ENCODE measurements around the gene FAM237B. TPM values are rescaled to one million over a fixed set of nuclear protein-coding genes. Genes with fewer than 3 reads are reported as not detected.
"Not testable (repeated sequence)": the region's sequence is repeated elsewhere in the genome, so short reads cannot be mapped to it uniquely, and the experiment has no call there.

FAM237B gene
- total RNA-seq, 1 experiment from 2014 or later = not detected

DNA sequence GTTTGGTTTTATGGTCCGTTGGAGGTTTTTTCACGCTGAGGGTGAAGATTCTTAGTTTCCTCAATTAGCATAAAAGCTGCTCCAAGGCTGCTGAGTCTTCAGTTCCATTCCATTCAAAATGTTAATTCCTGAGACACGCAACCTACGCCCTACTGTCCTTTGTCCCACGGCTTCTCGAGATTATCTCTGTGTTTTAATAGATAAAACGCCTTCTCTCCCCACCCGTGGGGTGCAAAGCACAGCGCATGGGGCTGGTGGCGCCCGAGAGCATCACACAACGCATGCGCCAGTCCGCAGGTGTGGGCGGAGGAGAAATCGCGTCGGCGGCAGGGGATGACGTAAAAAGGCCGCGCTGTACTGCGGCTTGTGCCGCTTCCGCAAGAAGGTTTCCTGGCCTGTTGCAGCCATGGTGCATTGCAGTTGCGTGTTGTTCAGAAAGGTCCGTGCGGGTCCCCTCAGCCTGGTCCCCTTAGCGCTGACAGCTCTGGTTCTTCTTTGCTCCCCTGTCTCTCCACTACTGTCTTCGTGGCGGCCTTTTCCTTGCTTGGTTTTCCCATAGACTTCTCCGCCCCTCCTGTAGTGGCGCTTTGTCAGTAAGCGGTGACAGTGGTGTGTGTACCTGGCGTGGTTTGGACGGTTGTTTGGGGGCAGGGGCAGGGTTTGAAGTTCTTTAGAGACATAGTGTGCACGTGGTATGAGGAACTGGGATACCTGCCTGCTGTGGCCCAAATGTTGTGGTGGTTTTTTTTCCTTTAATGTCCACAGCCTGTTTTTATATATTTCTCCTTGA, 25.4 kb upstream of the FAM237B start, which contains the start of gene GTPBP10:
TSS of gene GTPBP10 (plus strand) at position 381 of the 790 bp plus-strand sequence. CDS start at position 407, 26 bp downstream.
- BruUV-seq (replicated peaks) = TSS peak; percentile 81
- Mint-ChIP-seq H3K36me3 (ENCODE audit: insufficient read depth, unreplicated experiment) (peaks cover 19% of the 10 kb centered on the region), H3K27me3 (ENCODE audit: unreplicated experiment) (no peaks in the 10 kb centered on the region), H3K9me3 (ENCODE audit: low read depth, unreplicated experiment) (no peaks in the 10 kb centered on the region), H3K4me3 (ENCODE audit: low read depth, unreplicated experiment) (peak within 1 kb of the TSS; percentile 84), H3K4me1 (ENCODE audit: low read depth, unreplicated experiment) (peaks cover 17% of the 10 kb centered on the region), H3K27ac (ENCODE audit: unreplicated experiment) (peak within 1 kb of the TSS; percentile 79)
- DNase-seq = peak; percentile 87
- CTCF ChIA-PET = no interaction called here
- TF ChIP-seq, protein P1, sequence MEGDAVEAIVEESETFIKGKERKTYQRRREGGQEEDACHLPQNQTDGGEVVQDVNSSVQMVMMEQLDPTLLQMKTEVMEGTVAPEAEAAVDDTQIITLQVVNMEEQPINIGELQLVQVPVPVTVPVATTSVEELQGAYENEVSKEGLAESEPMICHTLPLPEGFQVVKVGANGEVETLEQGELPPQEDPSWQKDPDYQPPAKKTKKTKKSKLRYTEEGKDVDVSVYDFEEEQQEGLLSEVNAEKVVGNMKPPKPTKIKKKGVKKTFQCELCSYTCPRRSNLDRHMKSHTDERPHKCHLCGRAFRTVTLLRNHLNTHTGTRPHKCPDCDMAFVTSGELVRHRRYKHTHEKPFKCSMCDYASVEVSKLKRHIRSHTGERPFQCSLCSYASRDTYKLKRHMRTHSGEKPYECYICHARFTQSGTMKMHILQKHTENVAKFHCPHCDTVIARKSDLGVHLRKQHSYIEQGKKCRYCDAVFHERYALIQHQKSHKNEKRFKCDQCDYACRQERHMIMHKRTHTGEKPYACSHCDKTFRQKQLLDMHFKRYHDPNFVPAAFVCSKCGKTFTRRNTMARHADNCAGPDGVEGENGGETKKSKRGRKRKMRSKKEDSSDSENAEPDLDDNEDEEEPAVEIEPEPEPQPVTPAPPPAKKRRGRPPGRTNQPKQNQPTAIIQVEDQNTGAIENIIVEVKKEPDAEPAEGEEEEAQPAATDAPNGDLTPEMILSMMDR (IDR thresholded peaks at IDR 0.05; ENCODE audit: unreplicated experiment) = peak; percentile 32
- intact Hi-C loops (cut with micrococcal nuclease; ENCODE audit: unreplicated experiment) = loop anchor here (5.0 kb wide), 1 partner anchor 66 kb away; no protein-coding TSS in a partner anchor

- Mint-ChIP-seq H3K4me3 (ENCODE audit: low read depth, unreplicated experiment) (peak overlapping the region; percentile 84), H3K36me3 (ENCODE audit: insufficient read depth, unreplicated experiment) (peaks cover 19% of the 10 kb centered on the region), H3K27me3 (ENCODE audit: unreplicated experiment) (no peaks in the 10 kb centered on the region), H3K4me1 (ENCODE audit: low read depth, unreplicated experiment) (peaks cover 17% of the 10 kb centered on the region), H3K27ac (ENCODE audit: unreplicated experiment) (peak overlapping the region; percentile 79), H3K9me3 (ENCODE audit: low read depth, unreplicated experiment) (no peaks in the 10 kb centered on the region)
- TF ChIP-seq, protein P1 (IDR thresholded peaks at IDR 0.05; ENCODE audit: unreplicated experiment) = no peak
- BruUV-seq (replicated peaks) = no TSS peak
- intact Hi-C loops (cut with micrococcal nuclease; ENCODE audit: unreplicated experiment) = loop anchor here (5.0 kb wide), 1 partner anchor 67 kb away; no protein-coding TSS in a partner anchor
- no peak for DNase-seq
- CTCF ChIA-PET = interaction anchor here (0.5 kb wide), 1 partner anchor 146 kb away, joined by 3 read pairs; no protein-coding TSS in a partner anchor
Observed at GRCh38 chr7:90345595-90346335, 24.7 kb upstream of the FAM237B start.

- Mint-ChIP-seq H3K4me1 (ENCODE audit: low read depth, unreplicated experiment) (peaks cover 17% of the 10 kb centered on the region), H3K4me3 (ENCODE audit: low read depth, unreplicated experiment) (peak overlapping the region; percentile 84), H3K9me3 (ENCODE audit: low read depth, unreplicated experiment) (no peaks in the 10 kb centered on the region), H3K27ac (ENCODE audit: unreplicated experiment) (peak overlapping the region; percentile 79), H3K27me3 (ENCODE audit: unreplicated experiment) (no peaks in the 10 kb centered on the region), H3K36me3 (ENCODE audit: insufficient read depth, unreplicated experiment) (peaks cover 19% of the 10 kb centered on the region)
- TF ChIP-seq, protein P1 (IDR thresholded peaks at IDR 0.05; ENCODE audit: unreplicated experiment) = no peak
- intact Hi-C loops (cut with micrococcal nuclease; ENCODE audit: unreplicated experiment) = loop anchor here (5.0 kb wide), 1 partner anchor 67 kb away; no protein-coding TSS in a partner anchor
- DNase-seq = no peak
- CTCF ChIA-PET = no interaction called here
- no TSS peak for BruUV-seq (replicated peaks)
Observed at GRCh38 chr7:90345016-90345415, 23.9 kb upstream of the FAM237B start.

DNA sequence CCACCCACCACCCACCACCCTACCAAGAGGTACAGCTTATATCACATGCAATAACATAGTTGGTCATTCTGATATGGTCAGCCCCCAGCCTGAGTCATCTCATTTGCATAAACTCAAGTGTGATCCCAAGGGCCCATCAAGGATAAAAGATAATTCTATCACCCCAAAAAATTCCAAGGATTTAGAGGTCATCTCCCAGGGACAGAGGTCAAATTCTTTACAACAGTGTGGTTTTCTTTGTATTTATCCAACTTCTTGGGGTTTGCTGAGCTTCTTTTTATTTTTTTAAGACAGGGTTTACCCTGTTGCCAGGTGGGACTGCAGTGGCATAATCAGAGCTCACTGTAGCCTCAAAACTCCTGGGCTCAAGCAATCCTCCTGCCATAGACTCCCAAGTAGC, 16.0 kb upstream of the FAM237B start:
- Mint-ChIP-seq H3K36me3 (ENCODE audit: insufficient read depth, unreplicated experiment) (no peaks in the 10 kb centered on the region), H3K4me1 (ENCODE audit: low read depth, unreplicated experiment) (no peaks in the 10 kb centered on the region), H3K9me3 (ENCODE audit: low read depth, unreplicated experiment) (no peaks in the 10 kb centered on the region), H3K27ac (ENCODE audit: unreplicated experiment) (no peak overlapping the region), H3K27me3 (ENCODE audit: unreplicated experiment) (no peaks in the 10 kb centered on the region), H3K4me3 (ENCODE audit: low read depth, unreplicated experiment) (no peak overlapping the region)
- TF ChIP-seq, protein P1 (IDR thresholded peaks at IDR 0.05; ENCODE audit: unreplicated experiment) = no peak
- CTCF ChIA-PET = no interaction called here
- no TSS peak for BruUV-seq (replicated peaks)
- DNase-seq = no peak
- intact Hi-C loops (cut with micrococcal nuclease; ENCODE audit: unreplicated experiment) = no loop called here

DNA sequence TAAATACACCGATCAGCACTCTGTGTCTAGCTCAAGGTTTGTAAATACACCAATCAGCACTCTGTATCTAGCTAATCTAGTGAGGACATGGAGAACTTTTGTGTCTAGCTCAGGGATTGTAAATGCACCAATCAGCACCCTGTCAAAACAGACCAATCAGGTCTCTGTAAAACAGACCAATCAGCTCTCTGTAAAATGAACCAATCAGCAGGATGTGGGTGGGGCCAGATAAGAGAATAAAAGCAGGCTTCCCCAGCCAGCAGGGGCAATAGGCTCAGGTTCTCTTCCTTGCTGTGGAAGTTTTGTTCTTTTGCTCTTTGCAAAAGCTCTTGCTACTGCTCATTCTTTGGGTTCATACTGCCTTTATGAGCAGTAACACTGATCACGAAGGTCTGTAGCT, 13.8 kb upstream of the FAM237B start:
- CTCF ChIA-PET; H3K27me3 Mint-ChIP-seq (ENCODE audit: unreplicated experiment); intact Hi-C loops (cut with micrococcal nuclease; ENCODE audit: unreplicated experiment); DNase-seq; H3K4me3 Mint-ChIP-seq (ENCODE audit: low read depth, unreplicated experiment); H3K9me3 Mint-ChIP-seq (ENCODE audit: low read depth, unreplicated experiment); H3K4me1 Mint-ChIP-seq (ENCODE audit: low read depth, unreplicated experiment); H3K36me3 Mint-ChIP-seq (ENCODE audit: insufficient read depth, unreplicated experiment); BruUV-seq (replicated peaks); H3K27ac Mint-ChIP-seq (ENCODE audit: unreplicated experiment): not testable (repeated sequence)

Data from Calu3 (cell line).